Kidney (tissue), 14 donors: ENCODE measurements around the gene UTS2R. TPM values are rescaled to one million over a fixed set of nuclear protein-coding genes. Genes with fewer than 3 reads are reported as not detected.

ENCODE experiments used
- DNase-seq, 5 donors: peaks; one replicate each; pipeline ENCODE4 v3.0.0-alpha.2; 2013 to 2020
- FAIRE-seq: peaks from 2 replicates; lab custom pipeline; 2012; peaks lifted over from hg19 to GRCh38; lab: Jason Lieb, UNC
- H3K27ac ChIP-seq, 2 donors: one replicate each; pipeline ENCODE4 v1.7.0; 2013; ENCODE audit warnings: low read depth in 2 of 2, low read length in 2 of 2, inconsistent platforms in 1 of 2
- H3K27me3 ChIP-seq: one replicate; pipeline ENCODE4 v1.7.1; 2013; ENCODE audit warnings: low read length, inconsistent platforms; ENCODE audit not compliant: control insufficient read depth, insufficient read depth
- H3K36me3 ChIP-seq, 3 donors: one replicate each; pipeline versions ENCODE4 v1.7.0 to v1.7.1; 2013; ENCODE audit warnings: low read length in 3 of 3, control low read depth in 1 of 3, inconsistent platforms in 1 of 3; ENCODE audit not compliant: insufficient read depth in 3 of 3, control insufficient read depth in 2 of 3
- H3K4me1 ChIP-seq, 3 donors: one replicate each; pipeline versions ENCODE4 v1.7.0 to v1.7.1; 2013; ENCODE audit warnings: low read length in 3 of 3, inconsistent platforms in 1 of 3, low read depth in 1 of 3; ENCODE audit not compliant: control insufficient read depth in 2 of 3, insufficient read depth in 2 of 3
- H3K4me3 ChIP-seq, 3 donors: one replicate each; pipeline versions ENCODE4 v1.7.0 to v1.8.1; 2013; ENCODE audit warnings: low read length in 3 of 3, control low read depth in 1 of 3, inconsistent platforms in 1 of 3
- H3K9ac ChIP-seq, 3 donors: one replicate each; pipeline versions ENCODE4 v1.7.0 to v1.7.1; 2013; ENCODE audit warnings: low read length in 3 of 3, control low read depth in 1 of 3, inconsistent platforms in 1 of 3
- H3K9me3 ChIP-seq, 3 donors: one replicate each; pipeline versions ENCODE4 v1.7.0 to v1.7.1; 2013; ENCODE audit warnings: low read length in 3 of 3, control low read depth in 1 of 3, inconsistent platforms in 1 of 3; ENCODE audit not compliant: control insufficient read depth in 2 of 3, insufficient read depth in 1 of 3
- CTCF ChIP-seq: IDR thresholded peaks from 3 replicates; pipeline ENCODE4 v1.5.1; 2012; ENCODE audit warnings: mild to moderate bottlenecking, moderate library complexity, borderline replicate concordance; ENCODE audit not compliant: insufficient read depth; ENCODE audit errors: extremely low read depth
- intact Hi-C: fragments of 100-400 bp; cut with DNase I; formaldehyde crosslinking; loops from one replicate; pipeline ENCODE4 v1.11.1; 2022
- polyA plus RNA-seq: library from polyadenylated mRNA; stranded (reverse); fragments of 350-450 nt; fragmentation: Illumina TruSeq; extraction: RNeasy Lipid Tissue Mini Kit (QIAGEN cat#74804); gene quantifications from one replicate; pipeline ENCODE4 v1.2.3, GENCODE V29; 2014; ENCODE audit warnings: low read depth, low replicate concordance; ENCODE audit not compliant: insufficient read depth
- total RNA-seq: library from RNA; stranded (reverse); fragmentation: NEBNext Ultra II Directional; extraction: Animal tissue kit (Norgen Biotek cat#: 25700); gene quantifications from one replicate; pipeline ENCODE4 v1.2.1, GENCODE V29; 2021
- donor health status: control.
- donor health status: control.
- donor health status: control.
- donor health status: control.
- donor health status: control.
- donor health status: DM: yes; HTN: yes; CAD: no.
- donor health status: Normal renal cell carcinoma (clear cell type).

UTS2R gene
- total and polyA plus RNA-seq, 2 donors from 2014 or later: not detected

GRCh38 chr17:82361885-82362633 lies 9.5 kb upstream of the UTS2R start:
- peaks cover 3% of the 10 kb centered on the region for H3K27me3 ChIP-seq
- FAIRE-seq: no peak
- no peaks in the 10 kb centered on the region for H3K9me3 ChIP-seq
- no peak for TF ChIP-seq CTCF
- H3K4me3 ChIP-seq: no peak overlapping the region
- H3K36me3 ChIP-seq: no peaks in the 10 kb centered on the region
- DNase-seq: no peak
- H3K4me1 ChIP-seq: no peaks in the 10 kb centered on the region
- intact Hi-C loops: no loop called here
- H3K27ac ChIP-seq: no peak overlapping the region
- H3K9ac ChIP-seq: no peak overlapping the region

GRCh38 chr17:82365606-82366295 lies 5.8 kb upstream of the UTS2R start:
- DNase-seq (no peak), FAIRE-seq (no peak)
- Histone ChIP-seq H3K4me3 (no peak overlapping the region), H3K9me3 (no peaks in the 10 kb centered on the region), H3K36me3 (no peaks in the 10 kb centered on the region), H3K4me1 (peaks cover 0 to 3% (median 0%) of the 10 kb centered on the region in 3 donors), H3K27me3 (no peaks in the 10 kb centered on the region), H3K9ac (no peak overlapping the region), H3K27ac (no peak overlapping the region)
- TF ChIP-seq CTCF: no peak
- intact Hi-C loops: no loop called here

GRCh38 chr17:82366749-82367148 lies 4.8 kb upstream of the UTS2R start:
- no peaks in the 10 kb centered on the region for H3K36me3 ChIP-seq
- H3K27me3 ChIP-seq: no peaks in the 10 kb centered on the region
- H3K27ac ChIP-seq: no peak overlapping the region
- H3K9me3 ChIP-seq: no peaks in the 10 kb centered on the region
- no peak overlapping the region for H3K4me3 ChIP-seq
- peaks cover 0 to 6% (median 0%) of the 10 kb centered on the region in 3 donors for H3K4me1 ChIP-seq
- FAIRE-seq (no peak), DNase-seq (no peak)
- no peak for TF ChIP-seq CTCF
- H3K9ac ChIP-seq: no peak overlapping the region
- intact Hi-C loops: no loop called here
